T-helper 1 cell treated with Interleukin-12 subunit alpha and Interleukin-12 subunit beta and Interleukin-4 antibody, amounts not matched to agents 30 ng/mL and 1 ng/mL, for 36 hours (primary cell): ENCODE data around the gene FCGR3B. TPM values are rescaled to one million over a fixed set of nuclear protein-coding genes. Genes with fewer than 3 reads are reported as not detected.

ENCODE experiments used
- total RNA-seq: library from RNA; stranded (reverse); gene quantifications from 2 replicates; pipeline ENCODE4 v1.2.3, GENCODE V29; 2022

FCGR3B gene
- total RNA-seq, 1 donor from 2014 or later = not detected

Other genes starting within 250 kb of the FCGR3B start
- gene FCGR2A, start 125.7 kb downstream of the FCGR3B start, total RNA-seq = not detected in 2 replicates
- 1.1 and 1.6 TPM in 2 replicates for gene HSPA6, start 106.6 kb downstream of the FCGR3B start, total RNA-seq
- gene FCGR3A, start 81.4 kb downstream of the FCGR3B start, total RNA-seq = not detected in 2 replicates
- 0.24 TPM in 1 of 2 replicates, not detected in the other for gene FCGR2B, start 32.0 kb upstream of the FCGR3B start, total RNA-seq
- not detected in 2 replicates for gene FCRLA, start 76.1 kb upstream of the FCGR3B start, total RNA-seq
- gene FCRLB, start 90.4 kb upstream of the FCGR3B start, total RNA-seq = 0.17 and 0.20 TPM in 2 replicates
- gene DUSP12, start 118.6 kb upstream of the FCGR3B start, total RNA-seq = 25.9 and 26.6 TPM in 2 replicates
- 21.2 and 24.5 TPM in 2 replicates for gene ATF6, start 135.1 kb upstream of the FCGR3B start, total RNA-seq